HepG2 (cell line): ENCODE results near the gene GNG12. TPM values are rescaled to one million over a fixed set of nuclear protein-coding genes. Genes with fewer than 3 reads are reported as not detected.

ENCODE experiments used
- ATAC-seq: fragments of 200-7000 bp; cut with Tn5 transposase; 3 replicates; pipeline ENCODE4 v1.9.1; 2020; ENCODE audit warnings: mild to moderate bottlenecking, moderate library complexity
- BruUV-seq: library from RNA; stranded (reverse); fragments of 400-500 nt; replicated peaks from 2 replicates; lab custom pipeline; 2021; lab: Mats Ljungman, UMichigan
- CTCF ChIA-PET: fragments of 300-600 bp; formaldehyde crosslinking; extraction: SDS; loops from one replicate; lab custom pipeline; 2021; ENCODE audit warnings: low total read pairs, inconsistent platforms, low intra/inter-chr PET ratio; lab: Yijun Ruan, JAX
- POLR2A ChIA-PET: fragments of 350-600 bp; sonication (Branson Sonifier 250); formaldehyde crosslinking; loops from one replicate; lab custom pipeline; 2020; ENCODE audit warnings: antibody characterized with exemption, inconsistent platforms; lab: Yijun Ruan, JAX
- DNase-seq: peaks from one replicate; pipeline ENCODE4 v3.0.0-alpha.2; 2015; ENCODE audit warnings: low spot score
- FAIRE-seq: peaks from 3 replicates; lab custom pipeline; 2011; peaks lifted over from hg19 to GRCh38; lab: Jason Lieb, UNC
- H2AFZ ChIP-seq: one replicate; pipeline ENCODE4 v1.6.1; 2011; ENCODE audit warnings: low read length, inconsistent platforms
- H3K27ac ChIP-seq: fragments of 300-600 bp; 3 replicates; pipeline ENCODE4 v1.8.0; 2011; ENCODE audit warnings: mixed run types, mild to moderate bottlenecking, mixed read lengths, low read length, inconsistent platforms; ENCODE audit not compliant: insufficient read depth; ENCODE audit errors: extremely low read length
- H3K27me3 ChIP-seq, 2 experiments: fragments of 200-600 bp in 1 of 2; 2 replicates in 1 of 2; 3 replicates in 1 of 2; pipeline versions ENCODE4 v1.6.0 to v1.8.0; 2011; ENCODE audit warnings: low read length in 2 of 2, mild to moderate bottlenecking in 2 of 2, moderate library complexity in 2 of 2, inconsistent platforms in 1 of 2; ENCODE audit not compliant: insufficient read depth in 2 of 2, control insufficient read depth in 1 of 2
- H3K36me3 ChIP-seq, 2 experiments: fragments of 200-600 bp in 1 of 2; replicated peaks in 1 of 2; 2 replicates in 1 of 2; 3 replicates in 1 of 2; pipeline versions ENCODE4 v1.5.1 to v1.8.0; 2011; ENCODE audit warnings: low read length in 2 of 2, inconsistent platforms in 1 of 2; ENCODE audit not compliant: insufficient read depth in 2 of 2, control insufficient read depth in 1 of 2
- H3K4me1 ChIP-seq: 2 replicates; pipeline ENCODE4 v1.5.1; 2012; ENCODE audit warnings: low read length, inconsistent platforms; ENCODE audit not compliant: insufficient read depth
- H3K4me2 ChIP-seq: 2 replicates; pipeline ENCODE4 v1.6.0; 2011; ENCODE audit warnings: low read depth, low read length, inconsistent platforms
- H3K4me3 ChIP-seq, 3 experiments: fragments of 200-600 bp in 1 of 3; sonication (generic), shearing (Covaris generic) in 1 of 3; replicated peaks in 1 of 3; 2 replicates each; pipeline ENCODE4 v1.5.1; 2011 to 2016; ENCODE audit warnings: low read length in 3 of 3, inconsistent platforms in 2 of 3, low read depth in 2 of 3, mild to moderate bottlenecking in 2 of 3, control low read depth in 1 of 3, mixed read lengths in 1 of 3; ENCODE audit not compliant: insufficient read depth in 1 of 3
- H3K79me2 ChIP-seq: one replicate; pipeline ENCODE4 v1.6.1; 2011; ENCODE audit warnings: low read length, inconsistent platforms; ENCODE audit not compliant: insufficient read depth
- H3K9ac ChIP-seq: 2 replicates; pipeline ENCODE4 v1.6.0; 2011; ENCODE audit warnings: mild to moderate bottlenecking, low read depth, low read length, inconsistent platforms; ENCODE audit not compliant: insufficient read depth
- H3K9me3 ChIP-seq: 2 replicates; pipeline ENCODE4 v1.5.1; 2012; ENCODE audit warnings: mild to moderate bottlenecking, low read length
- H4K20me1 ChIP-seq: 2 replicates; pipeline ENCODE4 v1.6.0; 2011; ENCODE audit warnings: inconsistent platforms, mild to moderate bottlenecking, low read length, moderate library complexity; ENCODE audit not compliant: insufficient read depth
- ATF6 ChIP-seq: sonication (generic); formaldehyde crosslinking; conservative IDR thresholded peaks from 2 replicates; pipeline ENCODE4 v1.4.0; 2020; ENCODE audit warnings: missing genetic modification reagents
- FOXP1 ChIP-seq, 2 experiments: fragments of 450-650 bp in 1 of 2; IDR thresholded peaks; 2 replicates each; pipeline ENCODE4 v1.6.1; 2017 to 2018; ENCODE audit warnings: antibody characterized with exemption in 1 of 2
- FOXP4 ChIP-seq: sonication (generic); formaldehyde crosslinking; IDR thresholded peaks from 2 replicates; pipeline ENCODE4 v1.4.0; 2020; ENCODE audit warnings: missing genetic modification reagents
- MTERF4 ChIP-seq: sonication (generic); formaldehyde crosslinking; IDR thresholded peaks from 2 replicates; pipeline ENCODE4 v1.8.0; 2023; ENCODE audit warnings: mild to moderate bottlenecking, missing genetic modification reagents
- MXD4 ChIP-seq: IDR thresholded peaks from 2 replicates; pipeline ENCODE4 v1.6.1; 2016; ENCODE audit warnings: mild to moderate bottlenecking, missing biosample characterization, missing genetic modification reagents
- TEAD3 ChIP-seq: optimal IDR thresholded peaks from 2 replicates; pipeline ENCODE3; 2016; ENCODE audit warnings: borderline replicate concordance
- TFAP4 ChIP-seq: sonication (generic); IDR thresholded peaks from 2 replicates; pipeline ENCODE4 v1.6.1; 2016; ENCODE audit warnings: low read depth, borderline replicate concordance
- ZBTB26 ChIP-seq: IDR thresholded peaks from 2 replicates; pipeline ENCODE4 v1.6.1; 2016; ENCODE audit warnings: missing compliant biosample characterization, missing genetic modification reagents, borderline replicate concordance
- ZFYVE20 ChIP-seq: sonication (generic); formaldehyde crosslinking; IDR thresholded peaks from 2 replicates; pipeline ENCODE4 v1.8.0; 2023; ENCODE audit warnings: low read depth, mild to moderate bottlenecking, moderate library complexity, missing genetic modification reagents, borderline replicate concordance
- ZNF562 ChIP-seq: sonication (generic); formaldehyde crosslinking; IDR thresholded peaks from 2 replicates; pipeline ENCODE4 v1.8.0; 2022; ENCODE audit warnings: missing genetic modification reagents, borderline replicate concordance
- WGBS: methylation state at CpG from one replicate; pipeline ENCODE4 v1.1.6; 2017; ENCODE audit warnings: low lambda C conversion rate; 5-methylcytosine and 5-hydroxymethylcytosine counted together
- in situ Hi-C: cut with HindIII; loops from 2 replicates; pipeline ENCODE4 v1.10.0; 2017; ENCODE audit warnings: low pct_unique_long_range_greater_than_20kb; ENCODE audit not compliant: extremely low pct_ligation_motif_present
- intact Hi-C: fragments of 100-400 bp; cut with micrococcal nuclease; formaldehyde crosslinking; loops from one replicate; pipeline ENCODE4 v1.10.0; 2022; ENCODE audit not compliant: unreplicated experiment
- polyA plus RNA-seq, 8 experiments: library from polyadenylated mRNA; depleted of rRNA in 3 of 8; stranded (reverse) in 7 of 8; unstranded in 1 of 8; fragments of >200 nt; fragmentation: Illumina TruSeq in 4 of 8; extraction: Trizol in 4 of 8; gene quantifications; 2 replicates each; pipeline versions ENCODE4 v1.2.1 to v1.2.3, GENCODE V29; 2011 to 2016; ENCODE audit warnings: low read depth in 4 of 8, missing spikeins in 1 of 8, mixed read lengths in 1 of 8; ENCODE audit not compliant: insufficient read depth in 1 of 8
- total RNA-seq, 5 experiments: library from RNA; depleted of rRNA; stranded (reverse); fragments of >200 nt; fragmentation: Illumina TruSeq; extraction: Trizol; gene quantifications; 2 replicates each; pipeline ENCODE4 v1.2.3, GENCODE V29; 2016; ENCODE audit warnings: low read depth in 1 of 5

GNG12 gene
- total and polyA plus RNA-seq, 2 of the 13 experiments (the other 11 are each of a cell fraction or from before 2014, with no cell fraction given) = 0.11 TPM

- DNase-seq (no peak), FAIRE-seq (no peak), ATAC-seq (no peak)
- no peaks in the 10 kb centered on the region for H4K20me1 ChIP-seq
- H3K36me3 ChIP-seq = no peaks in the 10 kb centered on the region
- no peak overlapping the region for H3K9ac ChIP-seq
- H3K27ac ChIP-seq = no peak overlapping the region
- H3K4me3 ChIP-seq = no peak overlapping the region
- TF ChIP-seq ATF6 (CRISPR knock-in tag) (no peak), FOXP1 (IDR thresholded peaks at IDR 0.05) (no peak), FOXP1 (CRISPR knock-in tag; IDR thresholded peaks at IDR 0.05) (0 out of 2 replicates have a peak, but pooled peaks have one; percentile 14), FOXP4 (CRISPR knock-in tag) (0 out of 2 replicates have a peak, but pooled peaks have one; percentile 22)
- no peaks in the 10 kb centered on the region for H3K27me3 ChIP-seq
- no peaks in the 10 kb centered on the region for H3K79me2 ChIP-seq
- in situ Hi-C loops (no loop called here), intact Hi-C loops (no loop called here)
- CTCF ChIA-PET = no interaction called here
- no TSS peak for BruUV-seq
- no peak overlapping the region for H2AFZ ChIP-seq
- H3K9me3 ChIP-seq = no peaks in the 10 kb centered on the region
- POLR2A ChIA-PET = no interaction called here
- 62% methylated on average over 2 of the region's 2 CpGs for WGBS
- no peak overlapping the region for H3K4me2 ChIP-seq
- H3K4me1 ChIP-seq = peaks cover 17% of the 10 kb centered on the region; the same call in 1 of the 2 replicates
These were observed 157.0 kb downstream of the GNG12 start for GRCh38 chr1:67676287-67676686.

GRCh38 chr1:67675800-67676199, 157.5 kb downstream of the GNG12 start:
- Histone ChIP-seq H4K20me1 (no peaks in the 10 kb centered on the region), H3K27ac (no peak overlapping the region), H2AFZ (no peak overlapping the region), H3K9me3 (no peaks in the 10 kb centered on the region), H3K27me3 (no peaks in the 10 kb centered on the region), H3K9ac (no peak overlapping the region), H3K4me1 (peaks cover 12% of the 10 kb centered on the region; the same call in 1 of the 2 replicates), H3K4me3 (no peak overlapping the region), H3K36me3 (no peaks in the 10 kb centered on the region), H3K79me2 (no peaks in the 10 kb centered on the region), H3K4me2 (no peak overlapping the region)
- POLR2A ChIA-PET = interaction anchor here (4.1 kb wide), 1 partner anchor 11 kb away, joined by 20 read pairs; the partner anchor contains the start of gene GADD45A
- BruUV-seq = no TSS peak
- ATAC-seq = no peak
- no peak for FAIRE-seq
- in situ Hi-C loops (no loop called here), intact Hi-C loops (no loop called here)
- DNase-seq = no peak
- CTCF ChIA-PET = no interaction called here
- 0% methylated on average over 1 of the region's 2 CpGs for WGBS
- TF ChIP-seq TFAP4 = peak; percentile 31; the same call in 1 of the 2 replicates
- no peak for TF ChIP-seq ZFYVE20 (CRISPR knock-in tag)
- peak; percentile 93; the same call in 1 of the 2 replicates for TF ChIP-seq ZBTB26 (CRISPR knock-in tag)
- peak; percentile 26 for TF ChIP-seq TEAD3 (CRISPR knock-in tag)
- no peak for TF ChIP-seq MTERF4 (CRISPR knock-in tag)
- TF ChIP-seq ZNF562 = no peak
- TF ChIP-seq MXD4 = no peak
